Neural progenitor cell (in vitro differentiated cells): ENCODE results near the gene MYO9B. TPM values are rescaled to one million over a fixed set of nuclear protein-coding genes. Genes with fewer than 3 reads are reported as not detected.
A peak's percentile ranks its signal among the peaks of the same experiment; 100 is the strongest.

ENCODE experiments used
- DNase-seq: peaks from one replicate; pipeline ENCODE4 v3.0.0-alpha.2; 2016; ENCODE audit warnings: low spot score
- H2AFZ ChIP-seq: fragments of 200-600 bp; sonication (generic); replicated peaks from 2 replicates; pipeline ENCODE4 v1.6.1; 2016; ENCODE audit warnings: antibody characterized with exemption
- H3F3A ChIP-seq: fragments of 200-600 bp; sonication (generic); 2 replicates; pipeline ENCODE4 v1.6.1; 2016; ENCODE audit warnings: antibody characterized with exemption, low read depth
- H3K27ac ChIP-seq: fragments of 200-600 bp; sonication (generic); 2 replicates; pipeline ENCODE4 v1.5.1; 2016; ENCODE audit warnings: mild to moderate bottlenecking
- H3K27me3 ChIP-seq: fragments of 200-600 bp; sonication (generic); 2 replicates; pipeline ENCODE4 v1.6.1; 2016; ENCODE audit warnings: mild to moderate bottlenecking, moderate library complexity
- H3K36me3 ChIP-seq: fragments of 200-600 bp; sonication (generic); 2 replicates; pipeline ENCODE4 v1.5.1; 2016
- H3K4me1 ChIP-seq: fragments of 200-600 bp; sonication (generic); 2 replicates; pipeline ENCODE4 v1.6.1; 2016; ENCODE audit warnings: mixed run types
- H3K4me2 ChIP-seq: fragments of 200-600 bp; sonication (generic); 2 replicates; pipeline ENCODE4 v1.6.1; 2016
- H3K4me3 ChIP-seq: fragments of 200-600 bp; sonication (generic); 2 replicates; pipeline ENCODE4 v1.5.1; 2016
- H3K79me2 ChIP-seq: fragments of 200-600 bp; sonication (generic); 2 replicates; pipeline ENCODE4 v1.6.1; 2016; ENCODE audit warnings: low read depth
- H3K9ac ChIP-seq: fragments of 200-600 bp; sonication (generic); 2 replicates; pipeline ENCODE4 v1.6.1; 2016
- H3K9me3 ChIP-seq: fragments of 200-600 bp; sonication (generic); 2 replicates; pipeline ENCODE4 v1.5.1; 2016; ENCODE audit warnings: low read depth
- H4K20me1 ChIP-seq: fragments of 200-600 bp; sonication (generic); 2 replicates; pipeline ENCODE4 v1.6.1; 2016; ENCODE audit warnings: low read depth
- H3K27ac Mint-ChIP-seq: 3 replicates; pipeline ENCODE4 v1.8.0; 2021; ENCODE audit warnings: mixed read lengths
- H3K27me3 Mint-ChIP-seq: 2 replicates; pipeline ENCODE4 v1.8.0; 2022; ENCODE audit warnings: low read depth, mild to moderate bottlenecking, inconsistent platforms, moderate library complexity, mixed read lengths; ENCODE audit not compliant: insufficient read depth
- H3K36me3 Mint-ChIP-seq: 3 replicates; pipeline ENCODE4 v1.8.0; 2021; ENCODE audit warnings: mixed read lengths
- H3K4me1 Mint-ChIP-seq: 3 replicates; pipeline ENCODE4 v1.8.0; 2021; ENCODE audit warnings: mixed read lengths
- H3K4me3 Mint-ChIP-seq: 3 replicates; pipeline ENCODE4 v1.8.0; 2021; ENCODE audit warnings: mild to moderate bottlenecking, moderate library complexity, mixed read lengths
- H3K9me3 Mint-ChIP-seq: 3 replicates; pipeline ENCODE4 v1.8.0; 2020; ENCODE audit warnings: mixed read lengths
- EZH2 ChIP-seq: fragments of 200-600 bp; sonication (generic); IDR thresholded peaks from 2 replicates; pipeline ENCODE4 v1.6.1; 2017; ENCODE audit warnings: antibody characterized with exemption, mild to moderate bottlenecking, moderate library complexity
- EZH2phosphoT487 ChIP-seq: fragments of 200-600 bp; sonication (generic); IDR thresholded peaks from 2 replicates; pipeline ENCODE4 v1.6.1; 2017; ENCODE audit warnings: antibody characterized with exemption
- total RNA-seq: library from RNA; depleted of rRNA; stranded (reverse); fragments of >200 nt; gene quantifications from 2 replicates; pipeline ENCODE4 v1.2.3, GENCODE V29; 2015; ENCODE audit warnings: low replicate concordance
- TF ChIP-seq, protein P1 (sequence below): fragments of 200-600 bp; sonication (generic); IDR thresholded peaks from 2 replicates; pipeline ENCODE4 v1.5.1; 2017; ENCODE audit warnings: antibody characterized with exemption, mild to moderate bottlenecking

The MYO9B gene
- total RNA-seq, 1 donor from 2014 or later: 38.5 TPM

DNA sequence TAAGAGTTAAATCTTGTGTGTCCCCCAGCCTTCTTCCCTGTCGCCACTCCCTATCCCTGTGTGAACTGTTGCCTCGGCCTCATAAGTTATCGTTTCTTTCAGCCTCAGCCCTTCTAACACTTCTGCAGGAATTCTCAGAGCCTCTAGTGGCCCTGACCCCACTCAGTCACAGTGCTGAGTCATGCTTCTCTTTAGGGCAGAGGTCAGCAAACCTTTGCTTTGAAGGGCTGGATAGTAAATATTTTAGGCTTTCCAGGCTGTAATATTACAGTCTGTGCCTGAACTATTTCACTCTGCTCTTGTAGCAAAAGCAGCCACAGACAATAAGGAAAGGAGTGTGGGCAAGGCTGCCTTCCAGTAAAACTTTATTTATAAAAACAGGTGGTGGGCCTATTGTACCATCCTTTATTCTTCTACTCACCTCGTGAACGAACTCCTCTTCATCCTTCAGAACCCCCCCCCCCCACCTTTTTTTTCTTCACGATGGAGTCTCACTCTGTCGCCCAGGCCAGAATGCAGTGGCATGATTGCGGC, 22.1 kb downstream of the MYO9B start:
- no peak overlapping the region for H3K4me3 ChIP-seq
- no peaks in the 10 kb centered on the region for H3F3A ChIP-seq
- DNase-seq: no peak
- no peaks in the 10 kb centered on the region for H3K4me1 ChIP-seq
- H3K9me3 ChIP-seq: no peaks in the 10 kb centered on the region
- peaks cover 4% of the 10 kb centered on the region for H3K27me3 Mint-ChIP-seq
- H3K9me3 Mint-ChIP-seq: no peaks in the 10 kb centered on the region
- H3K79me2 ChIP-seq: peaks cover 11% of the 10 kb centered on the region
- no peak overlapping the region for H3K27ac ChIP-seq
- no peaks in the 10 kb centered on the region for H3K27me3 ChIP-seq
- peaks cover 38% of the 10 kb centered on the region for H3K36me3 Mint-ChIP-seq
- no peaks in the 10 kb centered on the region for H4K20me1 ChIP-seq
- H3K36me3 ChIP-seq: no peaks in the 10 kb centered on the region
- TF ChIP-seq EZH2: no peak
- TF ChIP-seq, protein P1, sequence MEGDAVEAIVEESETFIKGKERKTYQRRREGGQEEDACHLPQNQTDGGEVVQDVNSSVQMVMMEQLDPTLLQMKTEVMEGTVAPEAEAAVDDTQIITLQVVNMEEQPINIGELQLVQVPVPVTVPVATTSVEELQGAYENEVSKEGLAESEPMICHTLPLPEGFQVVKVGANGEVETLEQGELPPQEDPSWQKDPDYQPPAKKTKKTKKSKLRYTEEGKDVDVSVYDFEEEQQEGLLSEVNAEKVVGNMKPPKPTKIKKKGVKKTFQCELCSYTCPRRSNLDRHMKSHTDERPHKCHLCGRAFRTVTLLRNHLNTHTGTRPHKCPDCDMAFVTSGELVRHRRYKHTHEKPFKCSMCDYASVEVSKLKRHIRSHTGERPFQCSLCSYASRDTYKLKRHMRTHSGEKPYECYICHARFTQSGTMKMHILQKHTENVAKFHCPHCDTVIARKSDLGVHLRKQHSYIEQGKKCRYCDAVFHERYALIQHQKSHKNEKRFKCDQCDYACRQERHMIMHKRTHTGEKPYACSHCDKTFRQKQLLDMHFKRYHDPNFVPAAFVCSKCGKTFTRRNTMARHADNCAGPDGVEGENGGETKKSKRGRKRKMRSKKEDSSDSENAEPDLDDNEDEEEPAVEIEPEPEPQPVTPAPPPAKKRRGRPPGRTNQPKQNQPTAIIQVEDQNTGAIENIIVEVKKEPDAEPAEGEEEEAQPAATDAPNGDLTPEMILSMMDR: no peak
- no peak for TF ChIP-seq EZH2phosphoT487
- H3K9ac ChIP-seq: no peak overlapping the region
- H3K4me3 Mint-ChIP-seq: no peak overlapping the region
- H3K27ac Mint-ChIP-seq: peak overlapping the region; percentile 36
- H3K4me1 Mint-ChIP-seq: peaks cover 16% of the 10 kb centered on the region
- H3K4me2 ChIP-seq: no peak overlapping the region
- H2AFZ ChIP-seq: no peak overlapping the region

DNA sequence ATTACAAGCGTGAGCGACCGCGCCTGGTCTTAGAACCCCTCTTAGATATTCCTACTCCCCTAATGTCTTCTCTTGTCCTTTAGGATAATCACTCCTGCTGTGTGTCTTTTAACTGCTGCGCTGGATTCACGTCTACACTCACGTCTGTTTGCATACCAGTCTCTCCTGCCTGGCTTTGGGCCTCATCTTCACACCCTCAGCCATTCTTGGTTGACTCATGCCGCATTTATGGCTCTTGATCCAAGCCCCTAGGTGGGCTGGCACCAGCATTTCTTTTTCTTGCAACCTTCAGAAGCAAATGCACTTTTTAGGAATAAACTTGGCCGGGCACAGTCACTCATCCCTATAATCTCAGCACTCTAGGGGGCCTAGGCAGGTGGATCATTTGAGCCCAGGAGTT, 22.7 kb downstream of the MYO9B start:
- Histone ChIP-seq H3K9ac (no peak overlapping the region), H3K4me2 (no peak overlapping the region)
- peaks cover 16% of the 10 kb centered on the region for H3K4me1 Mint-ChIP-seq

DNA sequence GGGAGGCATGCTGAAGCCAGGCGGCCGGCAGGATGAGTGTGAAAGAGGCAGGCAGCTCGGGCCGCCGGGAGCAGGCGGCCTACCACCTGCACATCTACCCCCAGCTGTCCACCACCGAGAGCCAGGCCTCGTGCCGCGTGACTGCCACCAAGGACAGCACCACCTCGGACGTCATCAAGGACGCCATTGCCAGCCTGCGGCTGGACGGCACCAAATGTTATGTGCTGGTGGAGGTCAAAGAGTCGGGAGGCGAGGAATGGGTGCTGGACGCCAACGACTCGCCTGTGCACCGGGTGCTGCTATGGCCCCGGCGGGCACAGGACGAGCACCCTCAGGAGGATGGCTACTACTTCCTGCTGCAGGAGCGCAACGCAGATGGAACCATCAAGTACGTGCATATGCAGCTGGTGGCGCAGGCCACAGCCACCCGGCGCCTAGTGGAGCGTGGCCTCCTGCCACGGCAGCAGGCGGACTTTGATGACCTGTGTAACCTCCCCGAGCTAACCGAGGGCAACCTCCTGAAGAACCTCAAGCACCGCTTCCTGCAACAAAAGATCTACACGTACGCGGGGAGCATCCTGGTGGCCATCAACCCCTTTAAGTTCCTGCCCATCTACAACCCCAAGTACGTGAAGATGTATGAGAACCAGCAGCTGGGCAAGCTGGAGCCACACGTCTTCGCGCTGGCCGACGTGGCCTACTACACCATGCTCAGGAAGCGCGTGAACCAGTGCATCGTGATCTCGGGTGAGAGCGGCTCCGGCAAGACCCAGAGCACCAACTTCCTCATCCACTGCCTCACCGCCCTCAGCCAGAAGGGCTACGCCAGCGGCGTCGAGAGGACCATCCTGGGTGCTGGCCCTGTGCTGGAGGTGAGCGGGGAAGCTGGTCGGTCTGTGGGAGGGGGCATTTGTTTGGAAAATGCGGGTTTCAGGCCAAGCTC, 26.4 kb downstream of the MYO9B start:
- no peaks in the 10 kb centered on the region for H3K27me3 ChIP-seq
- no peak overlapping the region for H3K4me3 ChIP-seq
- no peak overlapping the region for H3K4me3 Mint-ChIP-seq
- H3K9me3 ChIP-seq: no peaks in the 10 kb centered on the region
- H3K36me3 ChIP-seq: no peaks in the 10 kb centered on the region
- H3K4me1 ChIP-seq: no peaks in the 10 kb centered on the region
- H4K20me1 ChIP-seq: no peaks in the 10 kb centered on the region
- no peak overlapping the region for H2AFZ ChIP-seq
- no peak for DNase-seq
- no peak for TF ChIP-seq EZH2
- TF ChIP-seq EZH2phosphoT487: no peak
- TF ChIP-seq, protein P1: no peak
- H3K27ac Mint-ChIP-seq: no peak overlapping the region
- peaks cover 6% of the 10 kb centered on the region for H3K79me2 ChIP-seq
- no peaks in the 10 kb centered on the region for H3F3A ChIP-seq
- peaks cover 9% of the 10 kb centered on the region for H3K4me1 Mint-ChIP-seq
- H3K27ac ChIP-seq: no peak overlapping the region
- no peak overlapping the region for H3K9ac ChIP-seq
- H3K36me3 Mint-ChIP-seq: peaks cover 39% of the 10 kb centered on the region
- H3K27me3 Mint-ChIP-seq: peaks cover 4% of the 10 kb centered on the region
- no peak overlapping the region for H3K4me2 ChIP-seq
- H3K9me3 Mint-ChIP-seq: peaks cover 7% of the 10 kb centered on the region

More for the DNA sequence above, 22.7 kb downstream of the MYO9B start:
- peak overlapping the region; percentile 55 for H3K27ac Mint-ChIP-seq
- Histone ChIP-seq H3K4me3 (no peak overlapping the region), H3K9me3 (no peaks in the 10 kb centered on the region), H3F3A (no peaks in the 10 kb centered on the region), H3K27ac (no peak overlapping the region), H3K27me3 (no peaks in the 10 kb centered on the region), H4K20me1 (no peaks in the 10 kb centered on the region), H3K4me1 (no peaks in the 10 kb centered on the region), H3K79me2 (peaks cover 8% of the 10 kb centered on the region), H2AFZ (no peak overlapping the region), H3K36me3 (no peaks in the 10 kb centered on the region)
- DNase-seq: no peak
- peaks cover 42% of the 10 kb centered on the region for H3K36me3 Mint-ChIP-seq
- H3K4me3 Mint-ChIP-seq: no peak overlapping the region
- peaks cover 4% of the 10 kb centered on the region for H3K27me3 Mint-ChIP-seq
- TF ChIP-seq, protein P1: no peak
- TF ChIP-seq EZH2phosphoT487 (no peak), EZH2 (no peak)
- peaks cover 4% of the 10 kb centered on the region for H3K9me3 Mint-ChIP-seq
